GM23338 (cell line): Measurements from ENCODE around the gene HHIP.

Experiments
- CREB1 ChIP-seq: fragments of 250-450 bp; sonication (Bioruptor Pico); IDR thresholded peaks from 2 replicates; pipeline ENCODE4 v1.5.0; 2020; ENCODE audit warnings: low read depth, mild to moderate bottlenecking, moderate library complexity
- EZH2 ChIP-seq: fragments of 200-600 bp; sonication (generic); IDR thresholded peaks from one replicate; pipeline ENCODE4 v1.8.0; 2017; ENCODE audit warnings: antibody characterized with exemption, mild to moderate bottlenecking, low read depth; ENCODE audit not compliant: unreplicated experiment
- EZH2phosphoT487 ChIP-seq: fragments of 200-600 bp; sonication (generic); IDR thresholded peaks from one replicate; pipeline ENCODE4 v1.8.1; 2018; ENCODE audit warnings: antibody characterized with exemption; ENCODE audit not compliant: unreplicated experiment
- JUNB ChIP-seq: IDR thresholded peaks from one replicate; pipeline ENCODE4 v1.6.1; 2016; ENCODE audit warnings: antibody characterized with exemption; ENCODE audit not compliant: unreplicated experiment
- POLR2AphosphoS5 ChIP-seq: IDR thresholded peaks from 2 replicates; pipeline ENCODE4 v1.6.1; 2016; ENCODE audit warnings: antibody characterized with exemption, low read depth
- TF ChIP-seq, protein P1 (sequence below), 2 experiments: fragments of 200-600 bp in 1 of 2; sonication (generic) in 1 of 2; conservative IDR thresholded peaks; 2 replicates each; pipeline versions ENCODE4 v1.5.1 to v1.6.1; 2016 to 2017; ENCODE audit warnings: antibody characterized with exemption in 2 of 2, low read depth in 2 of 2, mild to moderate bottlenecking in 2 of 2, moderate library complexity in 1 of 2
- TF ChIP-seq, protein P2 (sequence below): IDR thresholded peaks from one replicate; pipeline ENCODE4 v1.6.1; 2018; ENCODE audit warnings: antibody characterized with exemption; ENCODE audit not compliant: unreplicated experiment

DNA sequence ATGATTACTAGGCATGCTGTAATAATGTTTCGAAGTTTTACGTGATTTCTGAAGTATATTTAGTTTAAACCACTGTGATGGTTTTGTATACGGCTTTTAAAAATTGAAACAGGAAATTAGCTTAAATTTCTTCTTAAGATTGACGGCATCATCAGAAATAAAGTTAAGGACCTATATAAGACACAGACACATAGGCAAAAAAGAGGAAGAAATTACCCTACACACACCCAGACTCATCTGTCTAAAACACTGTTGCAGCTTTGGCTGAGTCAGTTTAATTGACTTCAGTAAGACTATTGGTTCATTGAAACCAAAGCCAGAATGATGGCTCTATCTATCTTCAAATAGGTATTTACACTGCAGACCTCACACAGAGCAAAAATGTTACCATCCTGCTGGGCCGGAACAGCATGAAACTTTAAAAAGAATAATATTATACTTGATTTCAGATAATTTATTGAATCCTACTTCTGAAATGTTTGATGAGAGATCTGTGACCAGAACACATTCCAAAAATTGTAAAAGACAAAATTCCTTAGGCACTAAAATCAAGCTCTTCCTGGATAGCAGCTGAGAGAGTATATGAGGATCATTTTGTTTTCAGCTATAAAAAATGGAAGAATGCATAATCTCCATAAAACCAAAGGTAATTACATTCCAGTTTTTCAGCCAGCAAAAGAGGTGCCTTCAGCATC is 4.5 kb downstream of the HHIP start:
- no peak for TF ChIP-seq CREB1
- no peak for TF ChIP-seq EZH2
- TF ChIP-seq, protein P1, sequence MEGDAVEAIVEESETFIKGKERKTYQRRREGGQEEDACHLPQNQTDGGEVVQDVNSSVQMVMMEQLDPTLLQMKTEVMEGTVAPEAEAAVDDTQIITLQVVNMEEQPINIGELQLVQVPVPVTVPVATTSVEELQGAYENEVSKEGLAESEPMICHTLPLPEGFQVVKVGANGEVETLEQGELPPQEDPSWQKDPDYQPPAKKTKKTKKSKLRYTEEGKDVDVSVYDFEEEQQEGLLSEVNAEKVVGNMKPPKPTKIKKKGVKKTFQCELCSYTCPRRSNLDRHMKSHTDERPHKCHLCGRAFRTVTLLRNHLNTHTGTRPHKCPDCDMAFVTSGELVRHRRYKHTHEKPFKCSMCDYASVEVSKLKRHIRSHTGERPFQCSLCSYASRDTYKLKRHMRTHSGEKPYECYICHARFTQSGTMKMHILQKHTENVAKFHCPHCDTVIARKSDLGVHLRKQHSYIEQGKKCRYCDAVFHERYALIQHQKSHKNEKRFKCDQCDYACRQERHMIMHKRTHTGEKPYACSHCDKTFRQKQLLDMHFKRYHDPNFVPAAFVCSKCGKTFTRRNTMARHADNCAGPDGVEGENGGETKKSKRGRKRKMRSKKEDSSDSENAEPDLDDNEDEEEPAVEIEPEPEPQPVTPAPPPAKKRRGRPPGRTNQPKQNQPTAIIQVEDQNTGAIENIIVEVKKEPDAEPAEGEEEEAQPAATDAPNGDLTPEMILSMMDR (conservative IDR thresholded peaks at IDR 0.05; ENCODE audit: low read depth in 2 of 2) = no peak
- TF ChIP-seq POLR2AphosphoS5 = no peak
- no peak for TF ChIP-seq JUNB
- TF ChIP-seq, protein P2, sequence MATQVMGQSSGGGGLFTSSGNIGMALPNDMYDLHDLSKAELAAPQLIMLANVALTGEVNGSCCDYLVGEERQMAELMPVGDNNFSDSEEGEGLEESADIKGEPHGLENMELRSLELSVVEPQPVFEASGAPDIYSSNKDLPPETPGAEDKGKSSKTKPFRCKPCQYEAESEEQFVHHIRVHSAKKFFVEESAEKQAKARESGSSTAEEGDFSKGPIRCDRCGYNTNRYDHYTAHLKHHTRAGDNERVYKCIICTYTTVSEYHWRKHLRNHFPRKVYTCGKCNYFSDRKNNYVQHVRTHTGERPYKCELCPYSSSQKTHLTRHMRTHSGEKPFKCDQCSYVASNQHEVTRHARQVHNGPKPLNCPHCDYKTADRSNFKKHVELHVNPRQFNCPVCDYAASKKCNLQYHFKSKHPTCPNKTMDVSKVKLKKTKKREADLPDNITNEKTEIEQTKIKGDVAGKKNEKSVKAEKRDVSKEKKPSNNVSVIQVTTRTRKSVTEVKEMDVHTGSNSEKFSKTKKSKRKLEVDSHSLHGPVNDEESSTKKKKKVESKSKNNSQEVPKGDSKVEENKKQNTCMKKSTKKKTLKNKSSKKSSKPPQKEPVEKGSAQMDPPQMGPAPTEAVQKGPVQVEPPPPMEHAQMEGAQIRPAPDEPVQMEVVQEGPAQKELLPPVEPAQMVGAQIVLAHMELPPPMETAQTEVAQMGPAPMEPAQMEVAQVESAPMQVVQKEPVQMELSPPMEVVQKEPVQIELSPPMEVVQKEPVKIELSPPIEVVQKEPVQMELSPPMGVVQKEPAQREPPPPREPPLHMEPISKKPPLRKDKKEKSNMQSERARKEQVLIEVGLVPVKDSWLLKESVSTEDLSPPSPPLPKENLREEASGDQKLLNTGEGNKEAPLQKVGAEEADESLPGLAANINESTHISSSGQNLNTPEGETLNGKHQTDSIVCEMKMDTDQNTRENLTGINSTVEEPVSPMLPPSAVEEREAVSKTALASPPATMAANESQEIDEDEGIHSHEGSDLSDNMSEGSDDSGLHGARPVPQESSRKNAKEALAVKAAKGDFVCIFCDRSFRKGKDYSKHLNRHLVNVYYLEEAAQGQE = no peak
- TF ChIP-seq EZH2phosphoT487 = no peak
